Chondrocyte (in vitro differentiated cells): ENCODE results near the gene ZDHHC24. TPM values are rescaled to one million over a fixed set of nuclear protein-coding genes. Genes with fewer than 3 reads are reported as not detected.
A peak's percentile ranks its signal among the peaks of the same experiment; 100 is the strongest.
"Not testable (repeated sequence)": the region's sequence is repeated elsewhere in the genome, so short reads cannot be mapped to it uniquely, and the experiment has no call there.

ENCODE experiments used
- DNase-seq: peaks from one replicate; pipeline ENCODE4 v3.0.0; 2021; ENCODE audit warnings: mixed read lengths, low spot score
- H3K27ac Mint-ChIP-seq: one replicate; pipeline ENCODE4 v1.8.0; 2021; ENCODE audit warnings: mild to moderate bottlenecking, moderate library complexity, mixed read lengths; ENCODE audit not compliant: unreplicated experiment
- H3K27me3 Mint-ChIP-seq: 2 replicates; pipeline ENCODE4 v1.8.0; 2021; ENCODE audit warnings: low read depth, mixed read lengths
- H3K36me3 Mint-ChIP-seq: 2 replicates; pipeline ENCODE4 v1.8.0; 2021; ENCODE audit warnings: low read depth, mixed read lengths
- H3K4me1 Mint-ChIP-seq: 2 replicates; pipeline ENCODE4 v1.8.0; 2021; ENCODE audit warnings: low read depth, mild to moderate bottlenecking, mixed read lengths
- H3K4me3 Mint-ChIP-seq: one replicate; pipeline ENCODE4 v1.8.0; 2021; ENCODE audit warnings: mild to moderate bottlenecking, moderate library complexity, mixed read lengths; ENCODE audit not compliant: unreplicated experiment
- H3K9me3 Mint-ChIP-seq: 2 replicates; pipeline ENCODE4 v1.8.0; 2021; ENCODE audit warnings: low read depth, mixed read lengths
- total RNA-seq: library from RNA; stranded (reverse); gene quantifications from 3 replicates; pipeline ENCODE4 v1.2.1, GENCODE V29; 2021
- TF ChIP-seq, protein P1 (sequence below): fragments of 200-600 bp; sonication (generic); IDR thresholded peaks from 2 replicates; pipeline ENCODE4 v1.5.0; 2021; ENCODE audit warnings: antibody characterized with exemption, mild to moderate bottlenecking, moderate library complexity

Gene ZDHHC24
- total RNA-seq, 1 donor from 2014 or later = 13.8 TPM

GRCh38 chr11:66547662-66548009 lies 1.8 kb upstream of the ZDHHC24 start:
- Mint-ChIP-seq H3K4me3 (no peak overlapping the region), H3K27ac (no peak overlapping the region), H3K4me1 (peaks cover 23% of the 10 kb centered on the region), H3K9me3 (no peaks in the 10 kb centered on the region), H3K27me3 (no peaks in the 10 kb centered on the region), H3K36me3 (peaks cover 5% of the 10 kb centered on the region)
- DNase-seq = no peak
- TF ChIP-seq, protein P1, sequence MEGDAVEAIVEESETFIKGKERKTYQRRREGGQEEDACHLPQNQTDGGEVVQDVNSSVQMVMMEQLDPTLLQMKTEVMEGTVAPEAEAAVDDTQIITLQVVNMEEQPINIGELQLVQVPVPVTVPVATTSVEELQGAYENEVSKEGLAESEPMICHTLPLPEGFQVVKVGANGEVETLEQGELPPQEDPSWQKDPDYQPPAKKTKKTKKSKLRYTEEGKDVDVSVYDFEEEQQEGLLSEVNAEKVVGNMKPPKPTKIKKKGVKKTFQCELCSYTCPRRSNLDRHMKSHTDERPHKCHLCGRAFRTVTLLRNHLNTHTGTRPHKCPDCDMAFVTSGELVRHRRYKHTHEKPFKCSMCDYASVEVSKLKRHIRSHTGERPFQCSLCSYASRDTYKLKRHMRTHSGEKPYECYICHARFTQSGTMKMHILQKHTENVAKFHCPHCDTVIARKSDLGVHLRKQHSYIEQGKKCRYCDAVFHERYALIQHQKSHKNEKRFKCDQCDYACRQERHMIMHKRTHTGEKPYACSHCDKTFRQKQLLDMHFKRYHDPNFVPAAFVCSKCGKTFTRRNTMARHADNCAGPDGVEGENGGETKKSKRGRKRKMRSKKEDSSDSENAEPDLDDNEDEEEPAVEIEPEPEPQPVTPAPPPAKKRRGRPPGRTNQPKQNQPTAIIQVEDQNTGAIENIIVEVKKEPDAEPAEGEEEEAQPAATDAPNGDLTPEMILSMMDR = no peak

DNA sequence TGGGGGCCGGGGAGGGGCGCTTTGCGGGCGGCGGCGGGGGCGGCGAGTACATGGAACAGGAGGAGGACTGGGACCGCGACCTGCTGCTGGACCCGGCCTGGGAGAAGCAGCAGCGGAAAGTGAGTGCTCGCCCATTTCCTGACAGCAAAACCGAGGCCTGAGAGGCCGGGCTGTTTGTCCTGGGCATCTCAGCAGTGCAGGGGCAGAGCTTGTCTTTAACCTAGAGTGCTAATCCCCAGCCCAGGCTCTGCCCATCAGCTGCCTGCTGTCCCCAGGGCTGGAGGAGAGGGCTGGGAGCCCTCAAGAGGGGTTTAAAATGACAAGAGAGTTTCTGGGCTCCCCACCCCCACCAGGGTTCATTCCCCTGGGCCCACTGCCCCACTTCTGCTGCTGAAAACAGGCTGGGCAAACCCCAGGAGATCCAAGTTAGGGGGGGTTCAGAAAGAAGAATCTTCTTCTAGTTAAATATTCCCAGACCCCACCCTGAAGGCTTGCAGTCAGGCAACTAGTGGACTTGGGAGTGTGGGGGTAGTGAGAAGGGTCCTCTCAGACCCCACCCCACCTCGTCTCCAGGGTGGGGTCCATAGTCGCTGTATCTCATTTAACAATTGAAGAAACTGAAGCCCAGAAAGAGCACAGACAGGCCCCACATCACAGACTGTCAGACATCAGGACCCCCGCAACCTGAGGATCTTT lies 1.3 kb upstream of the ZDHHC24 start:
- Mint-ChIP-seq H3K27me3 (no peaks in the 10 kb centered on the region), H3K9me3 (no peaks in the 10 kb centered on the region), H3K4me1 (peaks cover 28% of the 10 kb centered on the region), H3K36me3 (peaks cover 10% of the 10 kb centered on the region), H3K4me3 (peak overlapping the region; percentile 81), H3K27ac (no peak overlapping the region)
- no peak for DNase-seq
- TF ChIP-seq, protein P1 = no peak

- peaks cover 28% of the 10 kb centered on the region for H3K4me1 Mint-ChIP-seq
- TF ChIP-seq, protein P1 = no peak
- peaks cover 16% of the 10 kb centered on the region for H3K36me3 Mint-ChIP-seq
- no peak for DNase-seq
- H3K4me3 Mint-ChIP-seq = peak within 1 kb of the TSS; percentile 81
- H3K27me3 Mint-ChIP-seq = no peaks in the 10 kb centered on the region
- no peaks in the 10 kb centered on the region for H3K9me3 Mint-ChIP-seq
- H3K27ac Mint-ChIP-seq = no peak within 1 kb of the TSS
Measured at GRCh38 chr11:66546368-66546965, 619 bp upstream of the ZDHHC24 start, which contains the start of gene ACTN3. Gene ACTN3 (plus strand): TSS chr11:66546903. CDS start chr11:66546938, 35 bp downstream.

- H3K27me3 Mint-ChIP-seq, H3K9me3 Mint-ChIP-seq, H3K27ac Mint-ChIP-seq, DNase-seq: not testable (repeated sequence)
- Mint-ChIP-seq H3K4me1 (peaks cover 28% of the 10 kb centered on the region), H3K36me3 (peaks cover 18% of the 10 kb centered on the region), H3K4me3 (peak overlapping the region; percentile 81)
Measured at GRCh38 chr11:66544952-66545351, 896 bp downstream of the ZDHHC24 start.

GRCh38 chr11:66543263-66544107 lies 2.4 kb downstream of the ZDHHC24 start:
- no peaks in the 10 kb centered on the region for H3K27me3 Mint-ChIP-seq
- H3K4me3 Mint-ChIP-seq = peak overlapping the region; percentile 6
- H3K36me3 Mint-ChIP-seq = peaks cover 18% of the 10 kb centered on the region
- no peaks in the 10 kb centered on the region for H3K9me3 Mint-ChIP-seq
- H3K27ac Mint-ChIP-seq = no peak overlapping the region
- DNase-seq = no peak
- TF ChIP-seq, protein P1 = peak; percentile 74
- H3K4me1 Mint-ChIP-seq = peaks cover 28% of the 10 kb centered on the region
